ENCODE results near the gene MMP23B.
"Not testable (repeated sequence)": the region's sequence is repeated elsewhere in the genome, so short reads cannot be mapped to it uniquely, and the experiment has no call there.

The MMP23B gene

GRCh38 chr1:1637479-1637875 lies 5.5 kb downstream of the MMP23B start:
- not testable (repeated sequence) for H3K4me3 ChIP-seq (IDR thresholded peaks at IDR 0.05; ENCODE audit: insufficient read depth, low read depth, low read length); H3K27me3 ChIP-seq (ENCODE audit: insufficient read depth, low read depth); H3K79me2 ChIP-seq (ENCODE audit: insufficient read depth, low read depth); H2AFZ ChIP-seq (ENCODE audit: low read depth); H3K4me1 ChIP-seq (ENCODE audit: low read depth, poor library complexity, severe bottlenecking); H3K27ac ChIP-seq; H3K36me3 ChIP-seq (ENCODE audit: insufficient read depth); H3K4me2 ChIP-seq; H3K9ac ChIP-seq; H4K20me1 ChIP-seq (ENCODE audit: insufficient read depth)

- not testable (repeated sequence) for H2AFZ ChIP-seq (ENCODE audit: low read depth); H3K79me2 ChIP-seq (ENCODE audit: insufficient read depth, low read depth); H3K27ac ChIP-seq; H3K36me3 ChIP-seq (ENCODE audit: insufficient read depth); H4K20me1 ChIP-seq (ENCODE audit: insufficient read depth); H3K4me3 ChIP-seq (IDR thresholded peaks at IDR 0.05; ENCODE audit: insufficient read depth, low read depth, low read length); H3K27me3 ChIP-seq (ENCODE audit: insufficient read depth, low read depth); H3K4me1 ChIP-seq (ENCODE audit: low read depth, poor library complexity, severe bottlenecking); H3K4me2 ChIP-seq; H3K9ac ChIP-seq
Measured at GRCh38 chr1:1638528-1638927, 6.6 kb downstream of the MMP23B start.

DNA sequence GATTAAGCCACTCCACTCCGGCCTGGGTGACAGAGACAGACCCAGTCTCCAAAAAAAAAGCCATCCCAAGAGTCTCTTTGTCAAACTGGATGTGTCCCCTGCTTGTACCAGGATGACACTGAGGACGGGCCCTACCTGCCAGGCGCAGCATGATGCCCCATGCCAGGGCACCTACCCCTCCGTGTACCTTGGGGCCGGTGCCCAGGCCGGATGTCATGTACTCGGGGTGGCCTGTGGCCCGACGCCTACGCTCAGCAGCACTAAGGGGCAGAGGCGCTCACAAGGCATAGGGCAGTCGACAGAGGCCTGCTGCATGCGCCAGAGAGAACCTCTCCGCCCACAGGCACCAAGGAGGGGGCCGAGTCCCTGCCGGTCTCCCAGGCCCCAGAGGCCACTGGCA lies 7.4 kb downstream of the MMP23B start:
- H3K36me3 ChIP-seq (ENCODE audit: insufficient read depth); H2AFZ ChIP-seq (ENCODE audit: low read depth); H3K79me2 ChIP-seq (ENCODE audit: insufficient read depth, low read depth); H3K27ac ChIP-seq; H4K20me1 ChIP-seq (ENCODE audit: insufficient read depth); H3K4me3 ChIP-seq (IDR thresholded peaks at IDR 0.05; ENCODE audit: insufficient read depth, low read depth, low read length); H3K4me1 ChIP-seq (ENCODE audit: low read depth, poor library complexity, severe bottlenecking); H3K9ac ChIP-seq; H3K4me2 ChIP-seq; H3K27me3 ChIP-seq (ENCODE audit: insufficient read depth, low read depth): not testable (repeated sequence)

GRCh38 chr1:1640081-1640480 lies 8.1 kb downstream of the MMP23B start:
- not testable (repeated sequence) for H3K36me3 ChIP-seq (ENCODE audit: insufficient read depth); H2AFZ ChIP-seq (ENCODE audit: low read depth); H3K4me3 ChIP-seq (IDR thresholded peaks at IDR 0.05; ENCODE audit: insufficient read depth, low read depth, low read length); H3K4me1 ChIP-seq (ENCODE audit: low read depth, poor library complexity, severe bottlenecking); H3K79me2 ChIP-seq (ENCODE audit: insufficient read depth, low read depth); H3K27me3 ChIP-seq (ENCODE audit: insufficient read depth, low read depth); H3K4me2 ChIP-seq; H4K20me1 ChIP-seq (ENCODE audit: insufficient read depth); H3K9ac ChIP-seq; H3K27ac ChIP-seq

GRCh38 chr1:1640711-1641461 lies 8.9 kb downstream of the MMP23B start:
- H3K9ac ChIP-seq; H3K27ac ChIP-seq; H3K27me3 ChIP-seq (ENCODE audit: insufficient read depth, low read depth); H3K4me2 ChIP-seq; H3K36me3 ChIP-seq (ENCODE audit: insufficient read depth); H4K20me1 ChIP-seq (ENCODE audit: insufficient read depth); H3K4me1 ChIP-seq (ENCODE audit: low read depth, poor library complexity, severe bottlenecking); H3K4me3 ChIP-seq (IDR thresholded peaks at IDR 0.05; ENCODE audit: insufficient read depth, low read depth, low read length); H2AFZ ChIP-seq (ENCODE audit: low read depth); H3K79me2 ChIP-seq (ENCODE audit: insufficient read depth, low read depth): not testable (repeated sequence)

DNA sequence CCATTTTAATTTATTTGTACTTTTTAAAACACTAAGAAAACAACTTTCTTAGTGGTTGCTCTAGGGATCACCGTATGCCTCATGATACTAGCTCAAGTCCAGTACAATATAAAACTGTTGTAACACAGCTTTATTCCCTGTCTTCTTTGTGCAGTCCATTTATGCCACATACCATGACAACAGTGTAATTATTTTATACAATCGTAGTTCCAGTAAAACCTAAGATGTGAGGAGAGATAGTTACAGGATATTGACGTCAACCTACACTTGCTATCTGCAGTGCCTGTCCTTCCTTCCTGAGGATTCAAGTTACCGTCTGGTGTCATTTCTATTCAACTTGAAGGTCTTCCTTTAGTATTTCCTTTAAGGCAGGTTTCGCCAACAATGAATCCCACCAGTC lies 14.4 kb downstream of the MMP23B start:
- H3K27ac ChIP-seq; H4K20me1 ChIP-seq (ENCODE audit: insufficient read depth); H2AFZ ChIP-seq (ENCODE audit: low read depth); H3K79me2 ChIP-seq (ENCODE audit: insufficient read depth, low read depth); H3K4me2 ChIP-seq; H3K27me3 ChIP-seq (ENCODE audit: insufficient read depth, low read depth); H3K4me1 ChIP-seq (ENCODE audit: low read depth, poor library complexity, severe bottlenecking); H3K4me3 ChIP-seq (IDR thresholded peaks at IDR 0.05; ENCODE audit: insufficient read depth, low read depth, low read length); H3K9ac ChIP-seq: not testable (repeated sequence)
- peaks cover 12% of the 10 kb centered on the region; the same call in 1 of the 2 replicates for H3K36me3 ChIP-seq (ENCODE audit: insufficient read depth)

- not testable (repeated sequence) for H3K27ac ChIP-seq; H3K4me2 ChIP-seq; H3K27me3 ChIP-seq (ENCODE audit: insufficient read depth, low read depth); H3K79me2 ChIP-seq (ENCODE audit: insufficient read depth, low read depth); H3K9ac ChIP-seq; H2AFZ ChIP-seq (ENCODE audit: low read depth); H4K20me1 ChIP-seq (ENCODE audit: insufficient read depth); H3K4me1 ChIP-seq (ENCODE audit: low read depth, poor library complexity, severe bottlenecking); H3K4me3 ChIP-seq (IDR thresholded peaks at IDR 0.05; ENCODE audit: insufficient read depth, low read depth, low read length)
- H3K36me3 ChIP-seq (ENCODE audit: insufficient read depth) = peaks cover 12% of the 10 kb centered on the region; the same call in 1 of the 2 replicates
Measured at GRCh38 chr1:1647567-1648241, 15.7 kb downstream of the MMP23B start.

DNA sequence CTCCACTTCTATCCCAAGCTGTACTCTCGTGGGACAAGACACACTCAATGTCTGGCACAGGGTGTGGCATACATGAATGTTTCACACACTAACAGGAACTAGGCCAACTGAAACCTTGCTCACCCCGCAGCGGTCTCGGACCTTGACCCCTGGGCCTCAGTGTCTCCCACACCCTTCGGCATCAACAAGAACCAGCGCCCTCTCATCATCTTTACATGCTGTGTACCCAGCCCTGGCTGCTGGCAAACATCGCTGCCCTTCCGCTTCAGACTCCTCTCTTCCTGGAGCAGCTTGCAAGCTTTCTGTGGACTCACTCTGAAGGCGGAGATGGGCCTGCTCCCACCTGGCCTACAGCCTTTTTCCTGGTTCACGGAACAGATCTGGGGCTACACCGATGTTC lies 16.3 kb downstream of the MMP23B start:
- peaks cover 12% of the 10 kb centered on the region; the same call in 1 of the 2 replicates for H3K36me3 ChIP-seq (ENCODE audit: insufficient read depth)
- H3K4me1 ChIP-seq (ENCODE audit: low read depth, poor library complexity, severe bottlenecking); H2AFZ ChIP-seq (ENCODE audit: low read depth); H3K4me2 ChIP-seq; H3K4me3 ChIP-seq (IDR thresholded peaks at IDR 0.05; ENCODE audit: insufficient read depth, low read depth, low read length); H3K9ac ChIP-seq; H4K20me1 ChIP-seq (ENCODE audit: insufficient read depth); H3K27me3 ChIP-seq (ENCODE audit: insufficient read depth, low read depth); H3K79me2 ChIP-seq (ENCODE audit: insufficient read depth, low read depth); H3K27ac ChIP-seq: not testable (repeated sequence)
